ENCODE data around the gene GABRB1. TPM values are rescaled to one million over a fixed set of nuclear protein-coding genes. Genes with fewer than 3 reads are reported as not detected.

GABRB1 gene
- total RNA-seq: not detected

- no peak within 1 kb of the TSS for H3K27ac Mint-ChIP-seq
- H3K9me3 Mint-ChIP-seq: no peaks in the 10 kb centered on the region
- peaks cover 43% of the 10 kb centered on the region for H3K27me3 Mint-ChIP-seq
- DNase-seq: no peak
- POLR2A ChIA-PET: no interaction called here
- peak within 1 kb of the TSS; percentile 56 for H3K4me3 Mint-ChIP-seq
- CTCF ChIA-PET: no interaction called here
- peaks cover 20% of the 10 kb centered on the region for H3K4me1 Mint-ChIP-seq
- H3K36me3 Mint-ChIP-seq (ENCODE audit: low read depth): no peaks in the 10 kb centered on the region
These were observed at the start of gene GABRB1 for GRCh38 chr4:47031011-47031678. GABRB1 (plus strand) TSS chr4:47031567.

GRCh38 chr4:46984781-46985180, 46.6 kb upstream of the GABRB1 start:
- Mint-ChIP-seq H3K4me1 (no peaks in the 10 kb centered on the region), H3K27me3 (peaks cover 2% of the 10 kb centered on the region), H3K36me3 (ENCODE audit: low read depth) (no peaks in the 10 kb centered on the region), H3K27ac (no peak overlapping the region), H3K4me3 (no peak overlapping the region), H3K9me3 (no peaks in the 10 kb centered on the region)
- ChIA-PET POLR2A (no interaction called here), CTCF (no interaction called here)
- DNase-seq: no peak

- ChIA-PET POLR2A (no interaction called here), CTCF (no interaction called here)
- no peak overlapping the region for H3K4me3 Mint-ChIP-seq
- H3K4me1 Mint-ChIP-seq: no peaks in the 10 kb centered on the region
- H3K27ac Mint-ChIP-seq: no peak overlapping the region
- no peaks in the 10 kb centered on the region for H3K9me3 Mint-ChIP-seq
- peaks cover 14% of the 10 kb centered on the region for H3K27me3 Mint-ChIP-seq
- no peak for DNase-seq
- H3K36me3 Mint-ChIP-seq (ENCODE audit: low read depth): no peaks in the 10 kb centered on the region
These were observed 44.3 kb upstream of the GABRB1 start for GRCh38 chr4:46986922-46987638.

GRCh38 chr4:46992338-46992737, 39.0 kb upstream of the GABRB1 start:
- Mint-ChIP-seq H3K27ac (no peak overlapping the region), H3K27me3 (peaks cover 50% of the 10 kb centered on the region), H3K9me3 (no peaks in the 10 kb centered on the region), H3K4me3 (no peak overlapping the region), H3K36me3 (ENCODE audit: low read depth) (no peaks in the 10 kb centered on the region), H3K4me1 (peaks cover 7% of the 10 kb centered on the region)
- ChIA-PET POLR2A (no interaction called here), CTCF (no interaction called here)
- DNase-seq: no peak

GRCh38 chr4:46993075-46994006, 38.0 kb upstream of the GABRB1 start, which contains the start of gene GABRA4:
GABRA4 (minus strand) TSS chr4:46993581; CDS start chr4:46993424, 157 bp downstream.
- DNase-seq: no peak
- CTCF ChIA-PET: interaction anchor here (0.5 to 0.6 kb wide), 2 partner anchors 17 to 608 kb away, joined by 4 to 5 read pairs; no protein-coding TSS in a partner anchor
- POLR2A ChIA-PET: no interaction called here

GRCh38 chr4:46994007-46994405, 37.4 kb upstream of the GABRB1 start:
- Mint-ChIP-seq H3K27ac (no peak overlapping the region), H3K9me3 (no peaks in the 10 kb centered on the region), H3K4me3 (peak overlapping the region; percentile 59), H3K4me1 (peaks cover 7% of the 10 kb centered on the region), H3K27me3 (peaks cover 52% of the 10 kb centered on the region), H3K36me3 (ENCODE audit: low read depth) (no peaks in the 10 kb centered on the region)
- CTCF ChIA-PET: no interaction called here
- POLR2A ChIA-PET: no interaction called here
- DNase-seq: no peak

More at GRCh38 chr4:46993075-46994006, 38.0 kb upstream of the GABRB1 start, which contains the start of gene GABRA4:
- Mint-ChIP-seq H3K27me3 (peaks cover 54% of the 10 kb centered on the region), H3K36me3 (ENCODE audit: low read depth) (no peaks in the 10 kb centered on the region), H3K27ac (no peak within 1 kb of the TSS), H3K9me3 (no peaks in the 10 kb centered on the region), H3K4me1 (peaks cover 7% of the 10 kb centered on the region), H3K4me3 (peak within 1 kb of the TSS; percentile 59)

GRCh38 chr4:46999566-46999965, 31.8 kb upstream of the GABRB1 start:
- H3K36me3 Mint-ChIP-seq (ENCODE audit: low read depth): no peaks in the 10 kb centered on the region
- ChIA-PET CTCF (no interaction called here), POLR2A (no interaction called here)
- H3K27me3 Mint-ChIP-seq: peaks cover 34% of the 10 kb centered on the region
- no peak for DNase-seq
- H3K9me3 Mint-ChIP-seq: no peaks in the 10 kb centered on the region
- H3K4me1 Mint-ChIP-seq: no peaks in the 10 kb centered on the region
- no peak overlapping the region for H3K4me3 Mint-ChIP-seq
- no peak overlapping the region for H3K27ac Mint-ChIP-seq

- POLR2A ChIA-PET: no interaction called here
- H3K27me3 Mint-ChIP-seq: peaks cover 26% of the 10 kb centered on the region
These were observed 31.0 kb upstream of the GABRB1 start for GRCh38 chr4:47000406-47000805.

GRCh38 chr4:47002580-47002979, 28.8 kb upstream of the GABRB1 start:
- no peak for DNase-seq
- H3K4me1 Mint-ChIP-seq: no peaks in the 10 kb centered on the region
- H3K36me3 Mint-ChIP-seq (ENCODE audit: low read depth): no peaks in the 10 kb centered on the region
- no peaks in the 10 kb centered on the region for H3K9me3 Mint-ChIP-seq
- POLR2A ChIA-PET: no interaction called here
- H3K27ac Mint-ChIP-seq: no peak overlapping the region
- H3K27me3 Mint-ChIP-seq: peaks cover 16% of the 10 kb centered on the region
- no peak overlapping the region for H3K4me3 Mint-ChIP-seq
- CTCF ChIA-PET: no interaction called here

More at GRCh38 chr4:47000406-47000805, 31.0 kb upstream of the GABRB1 start:
- H3K4me1 Mint-ChIP-seq: no peaks in the 10 kb centered on the region
- DNase-seq: no peak
- H3K4me3 Mint-ChIP-seq: no peak overlapping the region
- H3K9me3 Mint-ChIP-seq: no peaks in the 10 kb centered on the region
- H3K27ac Mint-ChIP-seq: no peak overlapping the region
- CTCF ChIA-PET: interaction anchor here (0.6 kb wide), 1 partner anchor 47 kb away, joined by 3 read pairs; no protein-coding TSS in a partner anchor
- H3K36me3 Mint-ChIP-seq (ENCODE audit: low read depth): no peaks in the 10 kb centered on the region

- H3K4me1 Mint-ChIP-seq: peaks cover 18% of the 10 kb centered on the region
- POLR2A ChIA-PET: no interaction called here
These were observed 20.9 kb upstream of the GABRB1 start for GRCh38 chr4:47010347-47010911.

GRCh38 chr4:47010912-47011446, 20.4 kb upstream of the GABRB1 start:
- ChIA-PET CTCF (no interaction called here), POLR2A (no interaction called here)
- Mint-ChIP-seq H3K27me3 (no peaks in the 10 kb centered on the region), H3K9me3 (peaks cover 9% of the 10 kb centered on the region), H3K36me3 (ENCODE audit: low read depth) (peaks cover 16% of the 10 kb centered on the region), H3K27ac (peak overlapping the region; percentile 89), H3K4me3 (peak overlapping the region; percentile 46), H3K4me1 (peaks cover 18% of the 10 kb centered on the region)
- peak; percentile 22 for DNase-seq

More at GRCh38 chr4:47010347-47010911, 20.9 kb upstream of the GABRB1 start:
- Mint-ChIP-seq H3K27me3 (no peaks in the 10 kb centered on the region), H3K36me3 (ENCODE audit: low read depth) (peaks cover 16% of the 10 kb centered on the region), H3K4me3 (peak overlapping the region; percentile 46), H3K9me3 (peaks cover 9% of the 10 kb centered on the region), H3K27ac (peak overlapping the region; percentile 89)
- CTCF ChIA-PET: no interaction called here
- DNase-seq: no peak

GRCh38 chr4:47012676-47013075, 18.7 kb upstream of the GABRB1 start:
- Mint-ChIP-seq H3K4me1 (peaks cover 18% of the 10 kb centered on the region), H3K27ac (no peak overlapping the region), H3K36me3 (ENCODE audit: low read depth) (peaks cover 16% of the 10 kb centered on the region), H3K27me3 (no peaks in the 10 kb centered on the region), H3K4me3 (no peak overlapping the region), H3K9me3 (peaks cover 9% of the 10 kb centered on the region)
- DNase-seq: no peak
- CTCF ChIA-PET: no interaction called here
- POLR2A ChIA-PET: no interaction called here

Measured in activated CD4-positive, alpha-beta T cell treated with anti-CD3 and anti-CD28 coated beads, Interleukin-2, amount 10 ng/mL, durations not matched to agents 7 days and 5 days (primary cell).